MM.1S (cell line): Measurements from ENCODE around the gene TIMM17B.

ENCODE experiments used
- EZH2 ChIP-seq: fragments of 300-600 bp; sonication (generic); optimal IDR thresholded peaks from 2 replicates; pipeline ENCODE3; 2017; ENCODE audit warnings: low read depth, mild to moderate bottlenecking, antibody characterized with exemption, low read length, mixed read lengths
- EZH2phosphoT487 ChIP-seq: fragments of 300-600 bp; sonication (generic); IDR thresholded peaks from 2 replicates; pipeline ENCODE4 v1.6.1; 2018; ENCODE audit warnings: antibody characterized with exemption, low read length
- TF ChIP-seq, protein P1 (sequence below): fragments of 300-600 bp; sonication (generic); IDR thresholded peaks from 2 replicates; pipeline ENCODE4 v1.5.1; 2016; ENCODE audit warnings: antibody characterized with exemption, low read length, mixed read lengths

DNA sequence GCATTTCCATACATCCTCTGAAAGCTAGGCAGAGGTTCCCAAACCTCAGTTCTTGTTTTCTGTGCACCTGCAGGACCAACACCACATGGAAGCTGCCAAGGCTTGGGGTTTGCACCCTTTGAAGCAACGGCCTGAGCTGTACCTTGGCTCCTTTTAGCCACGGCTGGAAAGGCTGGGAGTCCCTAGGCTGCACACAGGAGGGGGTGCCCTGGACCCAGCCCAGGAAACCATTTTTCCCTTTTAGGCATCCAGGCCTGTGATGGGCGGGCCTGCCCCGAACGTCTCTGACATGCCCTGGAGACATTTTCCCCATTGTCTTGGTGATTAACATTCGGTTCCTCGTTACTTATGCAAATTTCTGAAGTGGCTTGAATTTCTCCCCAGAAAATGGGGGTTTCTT, 44.7 kb downstream of the TIMM17B start:
- TF ChIP-seq EZH2 (no peak), EZH2phosphoT487 (no peak)
- TF ChIP-seq, protein P1, sequence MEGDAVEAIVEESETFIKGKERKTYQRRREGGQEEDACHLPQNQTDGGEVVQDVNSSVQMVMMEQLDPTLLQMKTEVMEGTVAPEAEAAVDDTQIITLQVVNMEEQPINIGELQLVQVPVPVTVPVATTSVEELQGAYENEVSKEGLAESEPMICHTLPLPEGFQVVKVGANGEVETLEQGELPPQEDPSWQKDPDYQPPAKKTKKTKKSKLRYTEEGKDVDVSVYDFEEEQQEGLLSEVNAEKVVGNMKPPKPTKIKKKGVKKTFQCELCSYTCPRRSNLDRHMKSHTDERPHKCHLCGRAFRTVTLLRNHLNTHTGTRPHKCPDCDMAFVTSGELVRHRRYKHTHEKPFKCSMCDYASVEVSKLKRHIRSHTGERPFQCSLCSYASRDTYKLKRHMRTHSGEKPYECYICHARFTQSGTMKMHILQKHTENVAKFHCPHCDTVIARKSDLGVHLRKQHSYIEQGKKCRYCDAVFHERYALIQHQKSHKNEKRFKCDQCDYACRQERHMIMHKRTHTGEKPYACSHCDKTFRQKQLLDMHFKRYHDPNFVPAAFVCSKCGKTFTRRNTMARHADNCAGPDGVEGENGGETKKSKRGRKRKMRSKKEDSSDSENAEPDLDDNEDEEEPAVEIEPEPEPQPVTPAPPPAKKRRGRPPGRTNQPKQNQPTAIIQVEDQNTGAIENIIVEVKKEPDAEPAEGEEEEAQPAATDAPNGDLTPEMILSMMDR, result no peak
